Osteocyte (in vitro differentiated cells): ENCODE results near the gene UBAP2. TPM values are rescaled to one million over a fixed set of nuclear protein-coding genes. Genes with fewer than 3 reads are reported as not detected.

Experiments
- DNase-seq: peaks from one replicate; pipeline ENCODE4 v3.0.0; 2021; ENCODE audit warnings: mixed read lengths; ENCODE audit not compliant: unreplicated experiment; ENCODE audit errors: extremely low spot score
- H3K27ac Mint-ChIP-seq: one replicate; pipeline ENCODE4 v1.8.0; 2021; ENCODE audit warnings: mild to moderate bottlenecking, mixed read lengths; ENCODE audit not compliant: unreplicated experiment
- H3K27me3 Mint-ChIP-seq: one replicate; pipeline ENCODE4 v1.8.0; 2021; ENCODE audit warnings: mixed read lengths; ENCODE audit not compliant: unreplicated experiment
- H3K36me3 Mint-ChIP-seq: one replicate; pipeline ENCODE4 v1.8.0; 2021; ENCODE audit warnings: mixed read lengths; ENCODE audit not compliant: unreplicated experiment
- H3K4me1 Mint-ChIP-seq: one replicate; pipeline ENCODE4 v1.8.0; 2021; ENCODE audit warnings: mixed read lengths; ENCODE audit not compliant: unreplicated experiment
- H3K4me3 Mint-ChIP-seq: one replicate; pipeline ENCODE4 v1.8.0; 2021; ENCODE audit warnings: mild to moderate bottlenecking, moderate library complexity, mixed read lengths; ENCODE audit not compliant: unreplicated experiment
- H3K9me3 Mint-ChIP-seq: one replicate; pipeline ENCODE4 v1.8.0; 2021; ENCODE audit warnings: mixed read lengths; ENCODE audit not compliant: unreplicated experiment
- CTCF ChIP-seq: fragments of 200-600 bp; sonication (generic); IDR thresholded peaks from 2 replicates; pipeline ENCODE4 v1.5.0; 2021; ENCODE audit warnings: antibody characterized with exemption, mild to moderate bottlenecking, moderate library complexity
- total RNA-seq: library from RNA; stranded (reverse); gene quantifications from 2 replicates; pipeline ENCODE4 v1.2.1, GENCODE V29; 2021

Gene UBAP2
- total RNA-seq, 1 donor from 2014 or later: 39.9 TPM

- DNase-seq: no peak
- no peak overlapping the region for H3K27ac Mint-ChIP-seq
- H3K4me1 Mint-ChIP-seq: peaks cover under 1% of the 10 kb centered on the region
- no peak for TF ChIP-seq CTCF
- no peak overlapping the region for H3K4me3 Mint-ChIP-seq
- H3K36me3 Mint-ChIP-seq: no peaks in the 10 kb centered on the region
- no peaks in the 10 kb centered on the region for H3K27me3 Mint-ChIP-seq
- no peaks in the 10 kb centered on the region for H3K9me3 Mint-ChIP-seq
Measured at GRCh38 chr9:34065541-34065940, 16.9 kb upstream of the UBAP2 start.

GRCh38 chr9:34059954-34060353, 11.3 kb upstream of the UBAP2 start:
- H3K4me3 Mint-ChIP-seq: no peak overlapping the region
- no peak for TF ChIP-seq CTCF
- no peaks in the 10 kb centered on the region for H3K36me3 Mint-ChIP-seq

GRCh38 chr9:34059281-34059680, 10.6 kb upstream of the UBAP2 start:
- DNase-seq: no peak
- Mint-ChIP-seq H3K36me3 (no peaks in the 10 kb centered on the region), H3K9me3 (no peaks in the 10 kb centered on the region), H3K4me3 (no peak overlapping the region), H3K4me1 (no peaks in the 10 kb centered on the region), H3K27me3 (peaks cover 10% of the 10 kb centered on the region), H3K27ac (no peak overlapping the region)
- no peak for TF ChIP-seq CTCF

More at GRCh38 chr9:34059954-34060353, 11.3 kb upstream of the UBAP2 start:
- H3K9me3 Mint-ChIP-seq: no peaks in the 10 kb centered on the region
- no peak for DNase-seq
- peaks cover 10% of the 10 kb centered on the region for H3K27me3 Mint-ChIP-seq
- no peaks in the 10 kb centered on the region for H3K4me1 Mint-ChIP-seq
- H3K27ac Mint-ChIP-seq: no peak overlapping the region

- no peak for DNase-seq
- peaks cover 2% of the 10 kb centered on the region for H3K36me3 Mint-ChIP-seq
- H3K9me3 Mint-ChIP-seq: no peaks in the 10 kb centered on the region
- peak overlapping the region; percentile 96 for H3K4me3 Mint-ChIP-seq
- H3K4me1 Mint-ChIP-seq: peaks cover 34% of the 10 kb centered on the region
- no peak for TF ChIP-seq CTCF
- H3K27me3 Mint-ChIP-seq: no peaks in the 10 kb centered on the region
- peak overlapping the region; percentile 100 for H3K27ac Mint-ChIP-seq
Measured at GRCh38 chr9:34049630-34050384, 1.1 kb upstream of the UBAP2 start.

GRCh38 chr9:34047864-34048726, 592 bp downstream of the UBAP2 start:
- Mint-ChIP-seq H3K4me1 (peaks cover 35% of the 10 kb centered on the region), H3K36me3 (peaks cover 2% of the 10 kb centered on the region), H3K9me3 (no peaks in the 10 kb centered on the region), H3K27me3 (no peaks in the 10 kb centered on the region), H3K27ac (peak overlapping the region; percentile 100), H3K4me3 (peak overlapping the region; percentile 96)
- peak; percentile 85 for DNase-seq
- TF ChIP-seq CTCF: no peak
